Mesangial cell (primary cell): ENCODE results near the gene UBE2K. TPM values are rescaled to one million over a fixed set of nuclear protein-coding genes. Genes with fewer than 3 reads are reported as not detected.

Experiments used
- total RNA-seq: library from RNA; depleted of rRNA; stranded (reverse); fragments of >200 nt; gene quantifications from 2 replicates; pipeline ENCODE4 v1.2.3, GENCODE V29; 2015

Gene UBE2K
- 15.6 and 17.6 TPM in 2 replicates for total RNA-seq

GRCh38 chr4:39697740-39698423, at the start of gene UBE2K:
UBE2K (plus strand) TSS chr4:39698136; CDS start chr4:39698328, 192 bp downstream.

Other genes with a start within 250 kb of the UBE2K start
- 1,740 and 2,170 TPM in 2 replicates for gene RPL9, start 239.2 kb upstream of the UBE2K start, total RNA-seq
- 4.9 and 6.6 TPM in 2 replicates for gene LIAS, start 239.1 kb upstream of the UBE2K start, total RNA-seq
- 52.2 and 57.8 TPM in 2 replicates for gene UGDH, start 170.7 kb upstream of the UBE2K start, total RNA-seq
- 10.6 and 23.8 TPM in 2 replicates for gene SMIM14, start 59.3 kb upstream of the UBE2K start, total RNA-seq